ENCODE results near the gene INCA1.

The INCA1 gene

DNA sequence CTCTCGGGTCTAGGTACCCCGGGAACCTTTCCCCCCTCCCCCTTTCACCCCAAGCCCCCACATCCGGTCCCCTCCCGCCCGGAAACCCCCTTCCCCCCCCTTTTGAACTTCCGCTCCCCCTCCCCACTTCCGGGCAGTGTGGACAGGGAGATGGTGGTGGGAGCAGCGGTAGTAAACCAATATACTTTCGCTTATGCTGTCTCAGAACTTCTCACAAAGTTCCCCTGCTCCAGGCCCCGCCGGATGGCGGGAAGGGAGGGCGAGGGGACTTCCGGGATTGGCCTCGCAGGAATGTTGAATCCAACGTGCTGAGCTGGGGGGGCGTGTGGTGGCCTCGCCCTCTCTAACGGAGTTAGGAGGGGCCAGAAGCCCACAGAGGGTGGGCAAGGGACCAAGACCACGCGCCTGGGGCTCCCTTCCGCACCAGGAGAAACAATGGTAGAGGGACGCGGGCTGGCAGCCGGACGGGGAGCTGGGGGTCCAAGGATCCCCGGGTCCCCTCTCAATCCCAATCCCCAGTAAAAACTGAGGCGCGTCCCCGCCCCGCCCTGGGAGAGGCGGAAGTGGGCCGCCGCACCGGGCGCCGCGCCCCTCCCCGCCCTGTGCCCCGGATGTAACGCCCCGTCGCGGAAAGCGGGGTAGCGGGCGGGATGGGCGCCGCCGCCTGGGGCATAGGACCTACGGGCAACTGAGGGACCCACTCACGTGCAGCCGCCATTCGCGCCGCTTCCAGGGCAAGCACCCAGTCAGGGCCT, 49.7 kb downstream of the INCA1 start:
- TF ChIP-seq CTCF (IDR thresholded peaks at IDR 0.05) (no peak), ZFX (IDR thresholded peaks at IDR 0.05; ENCODE audit: borderline replicate concordance) (no peak)
- H3K27ac ChIP-seq, result peak overlapping the region; percentile 100

DNA sequence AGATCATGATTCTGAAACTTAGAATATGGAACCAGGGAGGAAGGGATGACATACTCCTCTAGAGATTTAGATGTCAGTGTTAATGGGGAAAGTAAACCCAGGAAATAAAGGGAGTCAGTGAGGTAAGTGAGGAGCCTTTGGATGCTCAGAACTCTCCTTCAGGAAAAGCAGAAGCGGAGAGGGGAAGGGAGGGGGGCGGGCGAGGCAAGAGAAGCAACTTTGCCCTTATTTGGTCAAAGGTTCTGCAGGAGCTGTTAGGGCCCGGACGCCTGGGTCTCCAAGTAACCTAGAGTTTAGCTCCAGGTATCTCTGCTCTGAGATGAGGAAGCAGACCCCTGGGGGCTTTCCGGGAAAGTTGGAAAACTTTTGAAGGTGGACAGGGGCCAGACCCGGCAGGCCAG, 50.3 kb downstream of the INCA1 start:
- no peak for TF ChIP-seq CTCF (IDR thresholded peaks at IDR 0.05)
- no peak for TF ChIP-seq ZFX (IDR thresholded peaks at IDR 0.05; ENCODE audit: borderline replicate concordance)
- peak overlapping the region; percentile 100 for H3K27ac ChIP-seq

DNA sequence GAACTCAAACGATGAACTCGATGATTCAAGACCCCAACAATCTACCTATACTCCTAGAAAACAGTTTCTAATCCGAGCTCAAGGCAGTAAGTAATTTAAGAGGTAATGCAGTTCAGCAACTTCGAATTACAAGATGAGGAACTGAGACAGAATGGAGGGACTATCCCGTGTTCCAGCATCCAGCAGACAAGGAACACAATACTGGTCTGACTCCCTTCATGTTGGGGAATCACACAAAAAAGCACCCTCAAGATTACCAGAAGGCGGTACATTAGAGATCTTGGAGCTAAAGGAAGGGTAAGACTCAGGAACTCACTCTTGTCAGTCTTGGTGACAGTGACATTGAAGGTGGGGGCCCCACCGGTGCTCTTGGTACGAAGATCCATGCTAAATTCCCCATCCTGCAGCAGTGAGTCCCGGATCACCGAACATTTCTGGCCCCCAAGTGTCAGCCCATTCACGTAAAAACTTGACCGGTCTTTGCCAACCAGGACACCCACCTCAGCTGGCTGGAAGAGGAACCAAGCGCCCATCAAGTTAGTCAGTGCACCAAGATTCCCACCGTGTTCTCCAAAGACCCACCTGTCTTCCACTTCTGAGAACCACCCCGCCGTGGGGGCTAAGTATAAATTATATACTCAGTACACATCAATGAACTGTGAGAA, 50.9 kb downstream of the INCA1 start:
- TF ChIP-seq CTCF (IDR thresholded peaks at IDR 0.05), result no peak
- no peak for TF ChIP-seq ZFX (IDR thresholded peaks at IDR 0.05; ENCODE audit: borderline replicate concordance)
- peak overlapping the region; percentile 100 for H3K27ac ChIP-seq

GRCh38 chr17:4945944-4946280, 51.4 kb downstream of the INCA1 start:
- H3K27ac ChIP-seq, result peak overlapping the region; percentile 100
- TF ChIP-seq ZFX (IDR thresholded peaks at IDR 0.05; ENCODE audit: borderline replicate concordance) (no peak), CTCF (IDR thresholded peaks at IDR 0.05) (no peak)

DNA sequence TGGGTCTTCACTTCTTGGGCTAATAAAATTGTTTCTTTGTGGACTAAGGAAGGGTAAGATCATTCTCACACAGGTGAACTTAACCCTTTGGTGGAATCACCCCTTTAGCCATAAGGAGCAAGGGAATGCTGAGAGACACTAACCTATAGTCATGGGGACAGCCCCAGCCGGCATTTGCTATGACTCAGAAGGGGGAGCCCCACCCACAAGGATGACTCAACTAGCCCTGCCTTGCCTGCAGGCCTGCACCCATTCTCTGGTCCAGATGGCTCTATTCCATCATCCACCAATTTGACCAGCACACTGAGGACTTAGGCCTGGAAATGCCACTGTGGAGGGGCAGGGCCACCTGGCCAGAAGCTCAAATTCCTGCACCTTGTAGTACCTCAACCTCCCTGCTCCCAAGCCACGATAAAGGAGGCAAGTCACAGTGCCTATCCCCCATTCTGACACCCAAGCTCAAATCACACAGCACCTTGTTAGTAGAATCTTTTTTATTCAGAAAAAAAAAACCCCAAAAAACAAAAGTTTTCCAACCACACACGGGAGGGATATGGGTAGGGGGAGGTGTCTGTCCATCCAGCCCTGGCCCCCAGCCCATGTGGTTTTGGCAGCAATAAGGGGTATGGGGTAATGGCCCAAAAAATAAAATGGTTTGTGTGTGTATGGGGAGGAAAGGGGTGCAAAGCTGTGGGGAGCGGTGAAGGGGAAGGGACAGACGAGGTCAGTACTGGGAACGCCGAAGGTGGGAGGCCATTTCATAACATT, 52.0 kb downstream of the INCA1 start:
- TF ChIP-seq CTCF (IDR thresholded peaks at IDR 0.05), result no peak

GRCh38 chr17:4944554-4945175, 52.7 kb downstream of the INCA1 start:
- peak overlapping the region; percentile 100 for H3K27ac ChIP-seq
- TF ChIP-seq CTCF (IDR thresholded peaks at IDR 0.05) (no peak), ZFX (IDR thresholded peaks at IDR 0.05; ENCODE audit: borderline replicate concordance) (no peak)

More for the DNA sequence above, 52.0 kb downstream of the INCA1 start:
- H3K27ac ChIP-seq, result peak overlapping the region; percentile 100

Data from 22Rv1 (cell line).